MM.1S (cell line): ENCODE measurements around the gene FGD1.

Experiments
- EZH2 ChIP-seq: fragments of 300-600 bp; sonication (generic); optimal IDR thresholded peaks from 2 replicates; pipeline ENCODE3; 2017; ENCODE audit warnings: low read depth, mild to moderate bottlenecking, antibody characterized with exemption, low read length, mixed read lengths
- EZH2phosphoT487 ChIP-seq: fragments of 300-600 bp; sonication (generic); IDR thresholded peaks from 2 replicates; pipeline ENCODE4 v1.6.1; 2018; ENCODE audit warnings: antibody characterized with exemption, low read length
- TF ChIP-seq, protein P1 (sequence below): fragments of 300-600 bp; sonication (generic); IDR thresholded peaks from 2 replicates; pipeline ENCODE4 v1.5.1; 2016; ENCODE audit warnings: antibody characterized with exemption, low read length, mixed read lengths

- TF ChIP-seq, protein P1, sequence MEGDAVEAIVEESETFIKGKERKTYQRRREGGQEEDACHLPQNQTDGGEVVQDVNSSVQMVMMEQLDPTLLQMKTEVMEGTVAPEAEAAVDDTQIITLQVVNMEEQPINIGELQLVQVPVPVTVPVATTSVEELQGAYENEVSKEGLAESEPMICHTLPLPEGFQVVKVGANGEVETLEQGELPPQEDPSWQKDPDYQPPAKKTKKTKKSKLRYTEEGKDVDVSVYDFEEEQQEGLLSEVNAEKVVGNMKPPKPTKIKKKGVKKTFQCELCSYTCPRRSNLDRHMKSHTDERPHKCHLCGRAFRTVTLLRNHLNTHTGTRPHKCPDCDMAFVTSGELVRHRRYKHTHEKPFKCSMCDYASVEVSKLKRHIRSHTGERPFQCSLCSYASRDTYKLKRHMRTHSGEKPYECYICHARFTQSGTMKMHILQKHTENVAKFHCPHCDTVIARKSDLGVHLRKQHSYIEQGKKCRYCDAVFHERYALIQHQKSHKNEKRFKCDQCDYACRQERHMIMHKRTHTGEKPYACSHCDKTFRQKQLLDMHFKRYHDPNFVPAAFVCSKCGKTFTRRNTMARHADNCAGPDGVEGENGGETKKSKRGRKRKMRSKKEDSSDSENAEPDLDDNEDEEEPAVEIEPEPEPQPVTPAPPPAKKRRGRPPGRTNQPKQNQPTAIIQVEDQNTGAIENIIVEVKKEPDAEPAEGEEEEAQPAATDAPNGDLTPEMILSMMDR, result no peak
- no peak for TF ChIP-seq EZH2
- TF ChIP-seq EZH2phosphoT487, result no peak
Observed at GRCh38 chrX:54447461-54447860, 48.6 kb downstream of the FGD1 start.
